ENCODE measurements around the gene SPRED1. TPM values are rescaled to one million over a fixed set of nuclear protein-coding genes. Genes with fewer than 3 reads are reported as not detected.

SPRED1 gene
- 19.0 and 20.9 TPM in 2 replicates for total RNA-seq (2013; cell fraction: nucleolus; rRNA removed)
- total RNA-seq (2014; rRNA removed), result 0.60 and 0.79 TPM in 2 replicates
- 0.31 and 0.78 TPM in 2 replicates for total RNA-seq (2014; rRNA removed; fragmentation: Illumina TruSeq; extraction: Trizol)
- total RNA-seq (2021), result 0.40 and 0.95 TPM in 2 replicates
- 0.60 TPM for polyA plus RNA-seq (2011; ENCODE audit: low read depth)
- 2.6 and 5.3 TPM in 2 replicates for polyA plus RNA-seq (2011; rRNA removed)
- 0.87 and 1.1 TPM in 2 replicates for polyA plus RNA-seq (2011; cell fraction: cytosol; rRNA removed)
- polyA plus RNA-seq (2011; cell fraction: nucleus; rRNA removed), result 3.7 and 3.8 TPM in 2 replicates
- 0.64 and 1.0 TPM in 2 replicates for polyA plus RNA-seq (2012)
- 0.24 and 0.48 TPM in 2 replicates for polyA plus RNA-seq (2014; fragmentation: Illumina TruSeq; extraction: Trizol)
- polyA plus RNA-seq (2014; fragmentation: Nextera tagmentation; extraction: Ambion mirVana), result under 1 TPM; 0.08 to 0.13 TPM
- polyA plus RNA-seq (2014; rRNA removed), result 0.13 and 0.36 TPM in 2 replicates
- polyA plus RNA-seq (2016; fragmentation: Nextera tagmentation; extraction: Ambion mirVana), result under 1 TPM; 0.19 to 0.20 TPM
- polyA minus RNA-seq (2011; rRNA and poly(A)+ RNA removed), result 4.3 and 4.8 TPM in 2 replicates
- polyA minus RNA-seq (2011; cell fraction: cytosol; rRNA and poly(A)+ RNA removed), result 1.1 and 4.1 TPM in 2 replicates
- polyA minus RNA-seq (2011; cell fraction: nucleus; rRNA and poly(A)+ RNA removed), result 6.5 and 14.2 TPM in 2 replicates
- Bru-seq, nascent RNA, result percentile 54 among the genes with signal in this experiment
- percentile 44 among the genes with signal in this experiment for BruChase-seq, experiment 1, labeled RNA remaining after a 6-hour chase
- BruChase-seq, experiment 2, labeled RNA remaining after a 2-hour chase, result percentile 46 among the genes with signal in this experiment
- long read RNA-seq, experiment 1, partial matches to known transcripts, result 0 of 1 reads
- long read RNA-seq, experiment 1, other reads (novel, unspliced or antisense), result 1 of 1 reads
- long read RNA-seq, experiment 2, partial matches to known transcripts, result 0 of 2 reads
- long read RNA-seq, experiment 2, other reads (novel, unspliced or antisense), result 2 of 2 reads

DNA sequence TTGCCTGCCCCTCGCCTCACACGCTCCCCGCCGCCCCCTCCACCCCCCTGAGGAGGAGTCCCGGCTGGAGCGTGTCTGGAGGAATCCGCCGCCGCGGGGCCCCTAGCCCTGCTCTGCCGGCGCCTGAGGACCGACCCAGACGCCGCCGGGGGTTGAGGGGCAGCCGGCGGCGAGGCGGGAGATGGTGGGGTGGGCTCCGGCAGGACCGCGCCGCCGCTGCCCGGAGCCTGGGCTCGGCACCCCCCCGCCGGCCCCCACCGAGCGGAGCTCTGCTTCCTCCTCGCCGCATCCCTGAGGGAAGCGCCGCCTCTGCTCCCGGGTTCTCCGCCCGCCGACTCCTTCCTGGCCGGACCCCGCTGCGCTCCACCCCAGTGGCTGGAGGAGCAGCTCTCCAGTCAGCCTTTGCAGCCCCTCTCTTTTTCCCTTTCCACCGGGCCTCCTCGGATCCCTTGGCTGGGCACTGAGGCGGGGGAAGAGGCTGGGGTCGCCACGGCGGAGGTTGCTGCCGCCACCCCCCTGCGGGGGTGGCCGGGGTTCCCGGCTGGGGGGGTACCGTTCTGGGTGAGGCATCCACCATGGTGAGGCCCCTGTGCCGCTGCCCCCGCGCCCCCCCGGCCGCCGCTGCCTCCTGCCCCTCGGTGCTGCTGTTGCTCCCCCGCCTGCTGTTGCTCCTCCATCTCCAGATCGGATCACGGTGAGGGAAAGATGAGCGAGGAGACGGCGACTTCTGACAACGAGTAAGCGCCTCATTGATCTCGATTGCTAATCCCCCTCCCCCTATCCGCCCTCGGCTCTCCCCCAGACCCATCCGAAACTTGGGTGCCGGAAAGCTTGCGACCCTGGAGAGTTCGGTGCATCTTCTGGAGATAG is at the start of gene SPRED1:
SPRED1 (plus strand) TSS at position 356 of the 870 bp plus-strand sequence; CDS start at position 706, 350 bp downstream.
- Histone ChIP-seq H4K20me1 (ENCODE audit: control insufficient read depth, insufficient read depth) (no peaks in the 10 kb centered on the region), H3K9ac (ENCODE audit: control insufficient read depth, insufficient read depth, low read length) (peak within 1 kb of the TSS; percentile 64), H3K79me2 (ENCODE audit: control insufficient read depth, insufficient read depth, low read length) (peaks cover 15% of the 10 kb centered on the region), H3K4me3 (peak within 1 kb of the TSS; percentile 94), H3K27me3 (replicated peaks in 1 of 2; ENCODE audit: control insufficient read depth in 2 of 2, insufficient read depth in 2 of 2, low read length in 1 of 2) (no peaks in the 10 kb centered on the region; a peak in 2 of 4 replicates), H3K27ac (ENCODE audit: control insufficient read depth, insufficient read depth) (peak within 1 kb of the TSS; percentile 62), H3K4me1 (ENCODE audit: control insufficient read depth, insufficient read depth, low read length) (peaks cover 3% of the 10 kb centered on the region; the same call in 1 of the 2 replicates), H3K36me3 (ENCODE audit: control insufficient read depth in 2 of 2, insufficient read depth in 2 of 2, low read length in 1 of 2) (no peaks in the 10 kb centered on the region), H3K4me2 (ENCODE audit: control insufficient read depth, insufficient read depth) (peak within 1 kb of the TSS; percentile 69), H3K9me3 (replicated peaks; ENCODE audit: control insufficient read depth, insufficient read depth, low read length) (no peaks in the 10 kb centered on the region), H2AFZ (ENCODE audit: control insufficient read depth, low read depth, low read length) (peak within 1 kb of the TSS; percentile 88)
- RAD21 ChIA-PET (ENCODE audit: unreplicated experiment), result interaction anchor here (0.6 to 2.2 kb wide), 20 partner anchors 11 to 447 kb away, joined by 3 to 7 read pairs (median 4); no protein-coding TSS in a partner anchor
- DNase-seq (ENCODE audit: low read depth, low spot score) (no peak), FAIRE-seq (no peak), ATAC-seq (peak; percentile 57)
- POLR2A ChIA-PET, result interaction anchor here (0.5 to 1.5 kb wide), 3 partner anchors 57 to 180 kb away, joined by 3 read pairs; no protein-coding TSS in a partner anchor
- TF ChIP-seq RAD21 (IDR thresholded peaks at IDR 0.05; ENCODE audit: insufficient read depth, low read depth, low read length) (no peak), NR2F1 (conservative IDR thresholded peaks at IDR 0.05) (no peak), IKZF2 (IDR thresholded peaks at IDR 0.05) (0 out of 4 replicates have a peak, but pooled peaks of 1 of the 2 experiments have one; percentile 26), DPF2 (IDR thresholded peaks at IDR 0.05) (0 out of 2 replicates have a peak, but pooled peaks have one; percentile 6), SMAD5 (IDR thresholded peaks at IDR 0.05; ENCODE audit: low read depth) (no peak), RCOR1 (conservative IDR thresholded peaks at IDR 0.05; ENCODE audit: low read depth, low read length) (no peak), BACH1 (IDR thresholded peaks at IDR 0.05; ENCODE audit: borderline replicate concordance) (0 out of 2 replicates have a peak, but pooled peaks have one; percentile 9)
- TF ChIP-seq, protein P1, sequence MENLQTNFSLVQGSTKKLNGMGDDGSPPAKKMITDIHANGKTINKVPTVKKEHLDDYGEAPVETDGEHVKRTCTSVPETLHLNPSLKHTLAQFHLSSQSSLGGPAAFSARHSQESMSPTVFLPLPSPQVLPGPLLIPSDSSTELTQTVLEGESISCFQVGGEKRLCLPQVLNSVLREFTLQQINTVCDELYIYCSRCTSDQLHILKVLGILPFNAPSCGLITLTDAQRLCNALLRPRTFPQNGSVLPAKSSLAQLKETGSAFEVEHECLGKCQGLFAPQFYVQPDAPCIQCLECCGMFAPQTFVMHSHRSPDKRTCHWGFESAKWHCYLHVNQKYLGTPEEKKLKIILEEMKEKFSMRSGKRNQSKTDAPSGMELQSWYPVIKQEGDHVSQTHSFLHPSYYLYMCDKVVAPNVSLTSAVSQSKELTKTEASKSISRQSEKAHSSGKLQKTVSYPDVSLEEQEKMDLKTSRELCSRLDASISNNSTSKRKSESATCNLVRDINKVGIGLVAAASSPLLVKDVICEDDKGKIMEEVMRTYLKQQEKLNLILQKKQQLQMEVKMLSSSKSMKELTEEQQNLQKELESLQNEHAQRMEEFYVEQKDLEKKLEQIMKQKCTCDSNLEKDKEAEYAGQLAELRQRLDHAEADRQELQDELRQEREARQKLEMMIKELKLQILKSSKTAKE (IDR thresholded peaks at IDR 0.05; ENCODE audit: low read depth, poor library complexity, severe bottlenecking), result no peak
- WGBS (ENCODE audit: insufficient coverage, insufficient replicate concordance, low lambda C conversion rate, missing lambda C conversion rate), result 1% methylated on average over 32 of the region's 75 CpGs
- SMC1A ChIA-PET (ENCODE audit: uncharacterized antibody, unreplicated experiment), result interaction anchor here (0.8 to 2.6 kb wide), 18 partner anchors 15 to 257 kb away, joined by 3 to 9 read pairs (median 5); no protein-coding TSS in a partner anchor
- intact Hi-C loops (cut with micrococcal nuclease; ENCODE audit: unreplicated experiment) (loop anchor here (2.0 to 5.0 kb wide), 5 partner anchors 55 to 250 kb away; no protein-coding TSS in a partner anchor), in situ Hi-C loops (cut with MboI) (no loop called here)
- no TSS peak for BruUV-seq (replicated peaks)
- CTCF ChIA-PET, result interaction anchor here (0.8 to 4.1 kb wide), 10 partner anchors 11 to 257 kb away, joined by 3 to 23 read pairs (median 4); no protein-coding TSS in a partner anchor
